Peyer's patch (tissue), 4 donors: ENCODE measurements around the gene PGM5. TPM values are rescaled to one million over a fixed set of nuclear protein-coding genes. Genes with fewer than 3 reads are reported as not detected.
A peak's percentile ranks its signal among the peaks of the same experiment; 100 is the strongest.

Experiments used
- DNase-seq, 3 donors: peaks; one replicate each; pipeline ENCODE4 v3.0.0-alpha.2; 2017 to 2019
- H3K27ac ChIP-seq, 4 donors: fragments of 200-600 bp; sonication (generic); one replicate each; pipeline ENCODE4 v1.5.1; 2016 to 2019
- H3K27me3 ChIP-seq, 2 donors: fragments of 200-600 bp; sonication (generic); one replicate each; pipeline ENCODE4 v1.5.1; 2019
- H3K36me3 ChIP-seq, 3 donors: fragments of 200-600 bp; sonication (generic); one replicate each; pipeline ENCODE4 v1.5.1; 2016 to 2019
- H3K4me1 ChIP-seq, 4 donors: fragments of 200-600 bp; sonication (generic); one replicate each; pipeline ENCODE4 v1.5.1; 2016 to 2019
- H3K4me3 ChIP-seq, 4 donors: fragments of 200-600 bp; sonication (generic); 1 replicate in 3 of 4; 2 replicates in 1 of 4; pipeline ENCODE4 v1.5.1; 2016 to 2019; ENCODE audit warnings: mild to moderate bottlenecking in 1 of 4
- H3K9me3 ChIP-seq, 4 donors: fragments of 200-600 bp; sonication (generic); one replicate each; pipeline ENCODE4 v1.5.1; 2016 to 2019; ENCODE audit warnings: mild to moderate bottlenecking in 1 of 4
- CTCF ChIP-seq, 6 experiments: fragments of 450-650 bp in 4 of 6; fragments of 200-600 bp in 2 of 6; sonication (generic) in 1 of 6; IDR thresholded peaks; one replicate each; pipeline ENCODE4 v1.5.1; 2017 to 2019; ENCODE audit warnings: antibody characterized with exemption in 6 of 6, mild to moderate bottlenecking in 3 of 6, moderate library complexity in 1 of 6
- POLR2A ChIP-seq, 2 donors: fragments of 450-650 bp; IDR thresholded peaks; one replicate each; pipeline ENCODE4 v1.5.1; 2017; ENCODE audit warnings: antibody characterized with exemption in 2 of 2, mild to moderate bottlenecking in 2 of 2, moderate library complexity in 2 of 2
- total RNA-seq, 4 donors: library from RNA; depleted of rRNA; stranded (reverse); fragments of >200 nt; gene quantifications; one replicate each; pipeline ENCODE4 v1.1.0, GENCODE V29; 2016

The PGM5 gene
- total RNA-seq, 4 donors from 2014 or later: 7.5 to 30.5 (median 23.6) TPM

- Histone ChIP-seq H3K4me3 (no peak overlapping the region), H3K4me1 (no peaks in the 10 kb centered on the region), H3K9me3 (no peaks in the 10 kb centered on the region), H3K36me3 (no peaks in the 10 kb centered on the region), H3K27ac (peak overlapping the region in 1 of 4 donors; percentile 31), H3K27me3 (no peaks in the 10 kb centered on the region)
- no peak for DNase-seq
- TF ChIP-seq CTCF (IDR thresholded peaks at IDR 0.05): no peak
- no peak for TF ChIP-seq POLR2A (IDR thresholded peaks at IDR 0.05)
Observed at GRCh38 chr9:68476422-68476821, 120.0 kb downstream of the PGM5 start.

GRCh38 chr9:68476847-68477246 lies 120.4 kb downstream of the PGM5 start:
- H3K4me1 ChIP-seq: no peaks in the 10 kb centered on the region
- TF ChIP-seq CTCF (IDR thresholded peaks at IDR 0.05) (no peak), POLR2A (IDR thresholded peaks at IDR 0.05) (no peak)
- H3K9me3 ChIP-seq: no peaks in the 10 kb centered on the region
- no peaks in the 10 kb centered on the region for H3K36me3 ChIP-seq
- peak overlapping the region in 1 of 4 donors; percentile 31 for H3K27ac ChIP-seq
- H3K4me3 ChIP-seq: no peak overlapping the region
- no peaks in the 10 kb centered on the region for H3K27me3 ChIP-seq
- DNase-seq: no peak

- no peak for TF ChIP-seq POLR2A (IDR thresholded peaks at IDR 0.05)
- TF ChIP-seq CTCF (IDR thresholded peaks at IDR 0.05): no peak
- Histone ChIP-seq H3K9me3 (no peaks in the 10 kb centered on the region), H3K27me3 (no peaks in the 10 kb centered on the region), H3K4me1 (no peaks in the 10 kb centered on the region), H3K4me3 (no peak overlapping the region), H3K27ac (peak overlapping the region in 1 of 4 donors; percentile 40), H3K36me3 (no peaks in the 10 kb centered on the region)
- no peak for DNase-seq
Observed at GRCh38 chr9:68480807-68481206, 124.4 kb downstream of the PGM5 start.

- Histone ChIP-seq H3K4me3 (no peak overlapping the region), H3K4me1 (no peaks in the 10 kb centered on the region), H3K27me3 (no peaks in the 10 kb centered on the region), H3K27ac (peak overlapping the region in 1 of 4 donors; percentile 40), H3K36me3 (no peaks in the 10 kb centered on the region), H3K9me3 (no peaks in the 10 kb centered on the region)
- no peak for DNase-seq
- no peak for TF ChIP-seq CTCF (IDR thresholded peaks at IDR 0.05)
- TF ChIP-seq POLR2A (IDR thresholded peaks at IDR 0.05): no peak
Observed at GRCh38 chr9:68482548-68482947, 126.1 kb downstream of the PGM5 start.

- no peak overlapping the region for H3K4me3 ChIP-seq
- DNase-seq: no peak
- no peak for TF ChIP-seq CTCF (IDR thresholded peaks at IDR 0.05)
- TF ChIP-seq POLR2A (IDR thresholded peaks at IDR 0.05): no peak
- no peaks in the 10 kb centered on the region for H3K27me3 ChIP-seq
- H3K9me3 ChIP-seq: no peaks in the 10 kb centered on the region
- no peaks in the 10 kb centered on the region for H3K36me3 ChIP-seq
- H3K27ac ChIP-seq: peak overlapping the region in 1 of 4 donors; percentile 28
- no peaks in the 10 kb centered on the region for H3K4me1 ChIP-seq
Observed at GRCh38 chr9:68488126-68488525, 131.7 kb downstream of the PGM5 start.

- H3K36me3 ChIP-seq: no peaks in the 10 kb centered on the region
- no peak overlapping the region for H3K4me3 ChIP-seq
- no peak for DNase-seq
- H3K27ac ChIP-seq: no peak overlapping the region
- TF ChIP-seq POLR2A (IDR thresholded peaks at IDR 0.05): no peak
- TF ChIP-seq CTCF (IDR thresholded peaks at IDR 0.05): no peak
- no peaks in the 10 kb centered on the region for H3K9me3 ChIP-seq
- no peaks in the 10 kb centered on the region for H3K4me1 ChIP-seq
- no peaks in the 10 kb centered on the region for H3K27me3 ChIP-seq
Observed at GRCh38 chr9:68489646-68490045, 133.2 kb downstream of the PGM5 start.
